GM21528 (cell line): ENCODE data around the gene FRAS1.
"Not testable (repeated sequence)": the region's sequence is repeated elsewhere in the genome, so short reads cannot be mapped to it uniquely, and the experiment has no call there.

Experiments
- ATAC-seq: cut with Tn5 transposase; IDR thresholded peaks from one replicate; pipeline ENCODE4 v1.9.1; 2021; ENCODE audit warnings: mild to moderate bottlenecking, moderate library complexity; ENCODE audit not compliant: unreplicated experiment, low FRiP score

FRAS1 gene

DNA sequence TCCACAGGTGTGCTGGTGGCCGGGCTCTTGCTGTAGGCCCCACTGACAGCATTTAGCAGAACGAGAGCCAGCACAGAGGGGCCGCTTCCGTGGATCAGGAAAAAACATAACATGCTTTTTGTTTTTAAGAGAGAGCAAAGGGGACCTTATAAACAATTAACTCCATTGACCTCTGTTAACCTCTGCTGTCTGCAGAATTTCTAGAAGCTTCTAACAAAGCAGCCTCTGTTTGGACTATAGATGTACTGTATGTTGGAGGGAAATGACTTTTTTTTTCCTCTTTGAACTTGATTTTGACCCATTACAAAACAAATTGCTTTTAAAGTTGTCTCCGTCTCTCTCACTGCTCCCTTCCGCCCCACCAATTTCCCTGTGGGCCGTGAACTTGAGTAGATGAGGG is 210.7 kb downstream of the FRAS1 start:
- ATAC-seq: no peak

DNA sequence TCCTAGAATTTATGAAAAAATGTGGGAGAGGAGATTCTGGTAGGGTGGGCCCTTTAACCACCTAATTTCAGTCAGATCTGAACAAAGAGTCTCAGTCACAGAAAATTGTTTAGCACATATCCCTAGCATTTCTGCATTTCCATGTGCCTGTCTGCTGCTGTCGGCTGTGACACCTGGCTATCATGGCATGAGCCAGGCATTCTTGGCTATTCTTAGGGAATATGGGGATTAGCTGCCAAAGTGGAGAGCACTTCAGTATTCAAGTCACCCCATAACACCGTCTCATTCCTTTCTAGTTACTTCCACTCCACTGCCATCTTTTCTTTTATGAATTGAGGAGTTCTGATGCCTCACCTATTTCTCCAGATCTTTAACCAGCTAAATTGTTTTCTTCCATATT is 211.5 kb downstream of the FRAS1 start:
- ATAC-seq: no peak

DNA sequence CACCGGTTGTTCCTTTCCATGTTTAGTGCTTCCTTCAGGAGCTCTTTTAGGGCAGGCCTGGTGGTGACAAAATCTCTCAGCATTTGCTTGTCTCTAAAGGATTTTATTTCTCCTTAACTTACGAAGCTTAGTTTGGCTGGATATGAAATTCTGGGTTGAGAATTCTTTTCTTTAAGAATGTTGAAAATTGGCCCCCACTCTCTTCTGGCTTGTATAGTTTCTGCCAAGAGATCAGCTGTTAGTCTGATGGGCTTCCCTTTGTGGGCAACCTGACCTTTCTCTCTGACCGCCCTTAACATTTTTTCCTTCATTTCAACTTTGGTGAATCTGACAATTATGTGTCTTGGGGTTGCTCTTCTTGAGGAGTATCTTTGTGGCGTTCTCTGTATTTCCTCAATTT is 218.3 kb downstream of the FRAS1 start:
- ATAC-seq: not testable (repeated sequence)

DNA sequence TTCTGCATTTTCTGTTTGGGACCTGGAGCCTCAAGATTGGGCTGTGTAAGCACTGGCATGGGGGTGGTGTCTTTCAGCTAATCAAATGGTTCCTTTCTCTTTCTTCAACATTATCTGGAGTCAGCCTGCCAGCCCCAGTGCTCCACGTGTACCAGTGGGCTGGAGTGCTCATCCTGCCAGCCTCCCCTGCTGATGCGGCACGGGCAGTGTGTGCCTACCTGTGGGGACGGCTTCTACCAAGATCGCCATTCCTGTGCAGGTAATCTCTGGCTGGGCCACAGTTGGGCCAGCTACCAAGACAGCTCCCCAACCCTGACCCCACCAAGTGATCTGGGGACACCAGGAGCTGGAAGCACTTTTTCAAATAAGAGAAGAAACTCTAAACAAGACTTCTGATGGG is 229.2 kb downstream of the FRAS1 start:
- ATAC-seq: no peak

DNA sequence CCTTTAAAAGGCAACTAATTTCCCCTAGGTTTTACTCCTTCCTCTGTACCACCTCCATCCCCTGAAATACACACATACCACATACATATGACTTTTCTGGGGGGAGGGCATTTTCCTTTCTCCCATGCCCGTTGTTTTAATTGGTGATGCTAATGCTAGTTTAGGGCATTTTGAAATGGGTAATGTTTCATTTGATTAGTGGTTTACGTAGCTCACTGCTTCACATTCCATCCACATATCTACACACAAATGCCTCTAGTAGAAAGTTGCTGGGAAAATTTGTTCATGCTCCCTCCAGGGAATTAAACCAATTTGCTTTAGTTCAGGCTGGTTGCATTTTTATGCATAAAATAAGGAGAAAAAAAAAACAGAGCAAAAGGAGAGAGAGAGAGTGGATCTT is 231.2 kb downstream of the FRAS1 start:
- no peak for ATAC-seq

DNA sequence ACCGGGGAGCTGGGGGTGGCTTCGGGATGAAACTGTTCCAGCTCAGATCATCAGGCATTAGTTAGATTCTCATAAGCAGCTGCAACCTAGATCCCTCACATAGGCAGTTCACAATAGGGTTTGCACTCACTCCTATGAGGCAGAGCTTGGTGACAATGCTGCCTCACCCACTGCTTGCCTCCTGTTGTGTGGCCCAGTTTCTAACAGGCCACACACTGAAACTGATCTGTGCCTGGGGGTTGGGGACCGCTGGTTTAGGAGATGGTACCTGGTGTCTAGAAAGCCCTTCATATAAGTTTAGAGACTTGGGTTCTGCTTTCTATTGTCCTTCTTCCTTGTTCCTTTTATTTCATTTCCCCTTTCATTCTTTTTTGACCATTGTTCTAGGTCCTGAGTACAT is 234.2 kb downstream of the FRAS1 start:
- no peak for ATAC-seq

DNA sequence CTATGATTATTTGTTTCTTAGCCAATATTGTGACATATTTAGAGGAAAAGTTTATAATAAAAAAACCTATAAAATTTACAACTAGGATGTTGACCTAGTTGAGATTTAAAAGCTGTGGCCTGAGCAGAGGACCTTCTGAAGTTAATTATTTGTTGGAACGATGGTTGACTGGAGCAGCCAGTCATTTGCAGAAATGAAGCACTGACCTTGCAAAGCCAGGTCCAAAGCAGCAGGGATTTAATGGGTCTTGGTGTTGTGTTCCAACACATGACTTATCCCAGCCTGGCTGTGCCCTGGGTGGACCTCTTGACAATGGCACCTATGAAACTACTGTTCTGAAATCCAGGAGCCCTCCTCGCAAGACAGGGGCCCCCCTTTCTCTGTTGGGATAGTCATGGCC is 235.2 kb downstream of the FRAS1 start:
- ATAC-seq: no peak

DNA sequence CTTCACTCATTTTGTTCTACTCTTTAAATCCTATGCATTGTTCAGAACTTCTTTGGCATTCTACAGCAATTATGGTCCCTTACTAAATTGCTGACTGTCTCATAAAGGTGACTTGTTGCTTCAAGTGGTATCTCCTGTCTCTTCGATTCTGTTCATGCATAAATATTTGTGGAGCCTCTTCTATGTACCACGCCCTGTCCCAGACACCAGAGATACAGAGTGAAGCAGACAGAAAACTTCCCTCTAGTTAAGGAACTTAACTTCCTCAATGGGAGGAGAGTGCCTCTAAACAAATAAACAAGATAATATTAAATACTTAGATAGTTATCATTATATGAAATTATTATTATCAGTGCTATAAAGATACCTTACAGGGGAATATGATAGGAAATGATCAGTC is 235.7 kb downstream of the FRAS1 start:
- no peak for ATAC-seq

DNA sequence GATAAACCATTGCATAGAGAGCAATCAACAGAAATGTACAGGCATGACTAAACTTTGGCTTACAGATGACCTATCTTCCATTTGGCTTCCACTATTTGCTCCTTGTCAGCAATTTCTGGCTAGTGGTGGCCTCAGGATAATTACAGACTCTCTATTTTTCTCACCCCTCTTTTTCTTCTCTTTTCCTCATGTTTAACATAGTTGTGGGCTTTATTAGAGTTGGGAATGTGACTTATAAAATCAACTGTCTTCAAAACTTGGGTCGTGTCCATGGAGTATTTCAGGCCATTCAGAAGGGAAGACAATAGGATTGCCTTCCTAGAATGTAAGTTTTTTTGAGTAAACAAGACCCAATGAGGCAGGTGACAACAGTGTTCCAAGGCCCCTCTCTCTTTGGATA is 236.2 kb downstream of the FRAS1 start:
- no peak for ATAC-seq

DNA sequence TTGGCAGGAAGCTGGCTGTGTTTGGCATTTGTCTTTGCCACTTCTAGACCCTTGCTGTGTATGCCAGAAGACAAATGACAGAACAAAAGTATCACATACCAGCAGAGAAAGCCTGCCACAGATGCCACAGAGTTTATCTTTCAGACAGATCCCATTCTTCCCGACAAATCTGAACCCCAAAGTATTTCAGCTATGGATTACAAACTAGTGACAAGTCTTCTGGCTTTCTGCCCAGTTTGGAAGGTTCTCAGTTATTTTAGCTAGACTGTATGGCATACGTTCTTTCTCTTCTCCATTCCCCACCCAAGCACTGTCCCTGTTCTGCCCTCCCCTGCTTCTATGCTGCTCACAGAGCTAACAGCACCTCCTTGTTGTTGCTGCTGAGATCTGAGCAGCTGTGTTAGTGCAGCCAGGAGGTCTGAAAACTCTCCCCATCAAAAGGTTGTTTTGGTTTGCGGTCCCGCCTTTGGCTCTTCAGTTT is 236.7 kb downstream of the FRAS1 start:
- no peak for ATAC-seq

DNA sequence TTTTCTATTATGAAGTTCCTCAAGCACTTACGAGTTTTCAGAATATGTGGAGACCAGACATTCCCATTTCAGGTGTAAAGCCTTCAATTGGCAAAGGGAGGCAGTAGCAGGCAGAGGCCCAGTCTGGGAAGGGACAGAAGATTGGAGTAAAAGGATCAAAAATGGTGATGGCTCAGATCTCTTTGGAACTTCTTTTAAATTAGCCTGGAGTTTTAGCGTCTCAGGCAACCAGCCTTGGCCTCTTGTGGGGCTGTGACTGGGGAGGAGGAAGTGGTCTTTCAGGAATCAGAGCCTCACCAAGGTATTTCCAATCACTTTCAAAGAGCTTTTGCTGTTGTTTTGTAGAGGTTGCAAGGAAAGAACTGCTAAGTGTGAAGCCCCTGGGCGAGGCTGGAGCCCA is 239.1 kb downstream of the FRAS1 start:
- no peak for ATAC-seq

DNA sequence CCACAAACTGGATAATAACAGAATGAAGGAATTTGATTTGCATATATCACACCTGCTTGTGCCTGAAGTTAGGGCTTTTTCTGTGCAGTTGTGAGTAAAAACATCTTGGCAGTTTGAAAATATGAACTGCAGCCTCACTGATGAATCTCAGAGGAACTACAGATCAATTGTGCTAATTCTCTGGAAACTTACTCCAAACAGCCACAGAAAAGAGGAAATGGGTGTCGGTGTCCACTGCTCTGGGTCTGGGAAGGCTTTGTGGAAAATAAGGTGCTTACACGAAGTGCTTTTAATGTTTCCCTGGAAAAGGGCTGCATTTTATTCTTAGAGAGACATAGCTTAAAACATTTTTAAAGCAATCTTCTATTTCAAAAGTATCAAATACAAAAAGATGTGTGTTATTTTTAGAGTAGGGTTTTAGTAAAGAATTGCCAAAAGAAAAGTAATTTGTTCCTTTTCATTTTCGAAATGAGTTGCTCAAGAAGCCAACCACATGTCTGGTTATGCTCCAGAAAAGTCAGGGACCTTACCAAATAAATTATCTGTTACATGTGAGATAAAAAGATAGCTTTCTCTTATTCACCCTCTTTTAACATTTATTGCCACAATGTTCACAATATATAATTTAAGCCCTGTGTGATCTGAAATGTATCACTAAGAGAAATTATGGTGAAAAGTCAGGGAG is 240.1 kb downstream of the FRAS1 start:
- no peak for ATAC-seq

DNA sequence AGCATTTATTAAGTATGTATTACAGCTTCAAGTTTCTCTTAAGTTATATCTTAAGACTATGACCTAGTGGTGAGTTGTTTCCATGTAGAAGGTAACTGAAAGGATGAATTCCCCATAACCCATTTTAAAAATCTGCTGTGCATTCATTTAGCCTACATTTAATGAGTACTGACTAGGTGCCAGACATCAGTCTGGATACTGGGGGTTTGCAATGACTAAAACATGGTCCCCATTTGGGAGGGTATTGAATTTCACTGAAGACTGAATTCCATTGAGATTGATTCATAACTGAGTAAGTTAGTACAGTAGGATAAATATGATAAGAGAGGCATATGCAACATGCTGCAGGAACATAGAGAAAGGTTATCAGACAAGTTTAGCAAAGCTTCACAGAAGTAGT is 241.5 kb downstream of the FRAS1 start:
- no peak for ATAC-seq

DNA sequence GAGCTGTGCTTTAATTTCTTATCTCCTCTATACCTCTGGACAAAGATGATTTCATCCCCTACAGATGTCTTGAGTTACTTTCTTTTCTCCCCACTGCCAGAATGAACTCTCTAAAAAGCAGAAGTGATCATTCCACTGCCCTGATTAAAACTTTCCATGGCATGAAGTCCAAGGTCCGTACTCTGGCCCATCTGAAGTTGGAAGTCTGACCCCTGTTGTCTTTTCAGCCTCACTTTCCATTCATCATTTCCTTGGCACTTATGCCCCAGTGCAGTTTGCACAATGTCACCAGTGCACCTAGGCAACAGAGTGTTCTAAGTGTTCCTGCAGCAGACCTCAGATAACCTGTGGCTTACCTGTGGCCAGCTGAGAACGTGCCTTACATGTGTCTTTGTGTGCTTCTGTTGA is 242.4 kb downstream of the FRAS1 start:
- no peak for ATAC-seq

DNA sequence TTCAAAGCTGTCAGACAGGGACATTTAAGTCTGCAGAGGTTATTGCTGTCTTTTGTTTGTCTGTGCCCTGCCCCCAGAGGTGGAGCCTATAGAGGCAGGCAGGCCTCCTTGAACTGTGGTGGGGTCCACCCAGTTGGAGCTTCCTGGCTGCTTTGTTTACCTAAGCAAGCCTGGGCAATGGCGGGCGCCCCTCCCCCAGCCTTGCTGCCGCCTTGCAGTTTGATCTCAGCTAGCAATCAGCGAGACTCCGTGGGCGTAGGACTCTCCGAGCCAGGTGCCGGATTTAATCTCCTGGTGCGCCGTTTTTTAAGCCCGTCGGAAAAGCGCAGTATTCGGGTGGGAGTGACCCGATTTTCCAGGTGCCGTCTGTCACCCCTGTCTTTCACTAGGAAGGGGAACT is 250.1 kb downstream of the FRAS1 start:
- not testable (repeated sequence) for ATAC-seq

DNA sequence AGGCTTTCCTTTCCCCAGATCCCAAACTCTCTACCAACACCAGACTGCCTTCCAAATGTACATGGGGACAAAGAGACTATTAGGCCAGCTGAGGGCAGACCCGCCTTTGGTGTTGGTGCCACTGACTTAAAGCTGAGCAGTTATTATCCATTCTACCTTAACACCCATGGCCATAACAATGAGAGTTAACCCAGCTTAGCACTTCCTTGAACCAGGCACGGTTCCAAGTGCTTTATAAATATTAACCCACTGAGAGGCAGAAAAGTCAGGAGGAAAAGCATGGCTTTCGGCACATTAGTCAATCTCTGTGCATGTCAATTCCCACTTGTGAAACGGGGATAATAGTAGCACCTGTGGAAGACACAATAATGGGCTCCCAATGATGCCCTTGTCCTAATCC is 251.4 kb downstream of the FRAS1 start:
- ATAC-seq: no peak

DNA sequence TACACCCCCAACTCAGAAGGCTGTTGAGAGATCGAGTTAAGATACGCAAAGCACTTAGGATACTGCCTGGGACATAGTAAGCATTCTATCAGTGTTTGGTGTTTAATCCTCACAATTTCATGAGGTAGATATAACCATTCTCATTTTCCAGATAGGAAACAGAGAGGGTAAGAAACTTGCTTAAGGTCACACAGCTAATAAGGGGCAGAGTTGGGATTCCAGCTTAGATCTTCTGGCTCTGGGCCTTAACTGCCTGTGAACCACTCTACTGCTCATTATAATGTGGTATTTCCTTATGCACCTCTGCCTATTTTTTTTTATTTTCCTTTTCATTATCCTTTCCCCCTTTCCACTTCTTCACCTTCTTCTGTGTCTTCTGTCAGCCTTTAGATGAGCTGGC is 252.2 kb downstream of the FRAS1 start:
- no peak for ATAC-seq

DNA sequence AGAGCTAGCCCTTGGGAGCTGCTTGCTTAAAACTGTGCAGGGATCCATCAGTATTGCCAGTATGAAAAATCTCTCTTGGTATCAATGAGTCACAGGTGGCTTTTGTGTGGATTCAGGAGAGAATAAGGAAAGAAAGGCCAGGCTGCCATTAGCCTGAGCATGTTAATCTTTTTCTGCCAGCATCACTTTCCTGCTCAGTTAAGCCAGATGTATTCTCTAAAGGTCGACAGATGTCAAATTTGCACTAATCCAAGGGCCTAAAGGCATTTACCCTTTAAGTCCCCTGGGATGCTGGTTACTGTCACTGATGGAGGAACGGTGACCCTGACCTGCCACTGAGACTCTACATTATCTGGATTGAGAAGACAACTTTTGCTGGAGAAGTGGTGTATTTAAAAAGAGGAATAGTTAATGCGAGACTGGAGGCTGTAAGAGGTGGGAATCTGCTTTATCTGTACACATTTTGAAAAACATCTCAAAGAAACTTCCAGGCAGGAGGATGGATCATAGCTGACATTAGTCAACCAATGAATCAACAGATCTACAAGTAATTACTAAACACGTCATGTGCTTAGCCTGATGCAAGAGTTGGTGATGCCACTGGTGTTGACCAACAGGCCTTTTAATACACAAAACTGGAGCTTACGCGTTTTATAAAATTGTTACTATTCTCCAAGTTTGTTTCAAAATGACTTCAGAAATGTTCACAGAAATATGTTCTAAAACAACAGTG is 253.1 kb downstream of the FRAS1 start:
- ATAC-seq: no peak

DNA sequence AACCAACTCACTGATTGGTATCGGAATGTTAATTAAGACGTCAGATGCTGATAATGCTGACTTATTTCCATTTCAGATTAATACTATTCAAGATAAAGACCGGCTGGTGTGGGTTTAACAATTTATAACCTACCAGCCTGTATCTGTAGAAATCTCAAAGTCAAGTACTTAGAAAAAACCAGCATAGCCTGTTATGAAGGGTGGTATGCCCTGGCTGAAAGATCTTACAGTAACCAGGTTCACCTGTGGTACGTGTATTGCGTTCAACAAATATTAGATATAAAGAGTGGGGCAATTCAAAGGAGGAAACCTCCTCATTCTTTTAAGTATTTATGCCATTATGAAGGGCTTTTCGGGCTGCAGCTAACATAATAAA is 253.6 kb downstream of the FRAS1 start:
- no peak for ATAC-seq

DNA sequence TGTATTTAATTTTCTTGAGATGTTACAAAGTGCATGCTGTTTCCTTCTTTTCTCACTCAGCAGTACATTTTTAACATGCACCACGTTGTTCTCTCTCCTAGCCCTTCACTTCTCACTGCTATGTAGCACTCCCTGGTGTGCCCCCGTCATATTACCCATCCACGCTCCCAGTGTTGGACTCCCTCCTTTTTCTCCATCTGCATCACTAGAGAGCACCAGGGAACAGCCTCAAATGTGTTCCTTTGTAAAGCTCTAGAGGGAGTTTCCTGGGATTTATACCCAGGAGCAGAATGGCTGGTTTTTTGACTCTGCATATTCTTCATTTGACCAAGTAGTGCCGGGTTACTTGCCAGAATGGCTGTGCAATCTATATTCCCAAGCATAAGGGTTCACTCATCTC is 254.2 kb downstream of the FRAS1 start:
- no peak for ATAC-seq

DNA sequence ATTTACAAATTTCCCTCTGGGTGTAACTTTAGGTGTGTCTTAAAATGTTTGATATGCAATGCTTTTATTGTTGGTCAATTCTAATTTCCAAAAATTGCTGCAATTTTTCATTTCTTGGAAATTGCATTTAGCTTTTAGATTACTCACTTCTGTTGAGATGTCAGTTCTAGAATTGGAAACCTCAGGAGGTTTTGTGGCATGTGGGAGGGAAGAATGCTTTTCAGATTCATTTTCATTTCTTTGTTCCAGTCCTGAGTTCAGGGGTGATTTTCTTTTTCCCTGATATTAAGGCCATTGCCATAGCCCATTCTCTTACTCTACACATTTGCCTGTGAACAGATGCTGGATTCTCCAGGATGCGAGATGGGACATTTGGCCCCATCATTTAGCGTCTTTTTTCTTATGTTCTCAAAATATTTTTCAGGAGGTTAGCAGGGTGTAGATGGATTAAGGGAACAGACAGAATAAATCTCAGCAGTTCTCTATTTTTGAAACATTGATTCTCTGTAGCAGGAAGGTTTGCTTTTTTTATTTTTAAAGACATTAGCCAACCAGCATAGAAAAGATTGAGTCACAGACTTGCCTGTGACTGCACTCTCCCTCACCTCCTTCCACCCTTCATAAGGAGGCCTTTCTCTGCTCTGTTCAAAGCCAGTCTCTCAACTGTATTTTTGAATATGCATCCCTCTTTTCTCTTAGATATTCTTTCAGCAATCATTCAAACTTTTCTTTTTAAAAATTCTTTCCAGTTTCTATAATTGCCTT is 256.0 kb downstream of the FRAS1 start:
- no peak for ATAC-seq

DNA sequence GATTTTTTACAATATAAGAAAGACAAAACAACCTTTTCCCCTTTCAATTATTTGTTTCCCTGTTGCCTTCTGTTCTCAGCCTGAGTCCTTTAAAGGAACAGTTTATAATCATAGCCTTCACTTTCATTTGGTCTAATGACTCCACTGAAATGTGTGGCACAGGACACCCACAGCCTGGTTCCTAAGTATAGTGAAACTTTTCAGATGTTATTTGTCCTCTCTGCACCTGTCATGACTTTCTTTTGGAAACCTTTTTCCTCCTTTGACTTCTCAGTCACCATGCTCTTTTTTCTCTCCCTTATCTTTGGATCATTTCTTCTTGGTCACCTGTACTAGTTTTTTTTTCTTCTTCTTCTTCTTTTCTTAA is 256.6 kb downstream of the FRAS1 start:
- ATAC-seq: no peak
